ENCODE data around the gene VPS33B.

DNA sequence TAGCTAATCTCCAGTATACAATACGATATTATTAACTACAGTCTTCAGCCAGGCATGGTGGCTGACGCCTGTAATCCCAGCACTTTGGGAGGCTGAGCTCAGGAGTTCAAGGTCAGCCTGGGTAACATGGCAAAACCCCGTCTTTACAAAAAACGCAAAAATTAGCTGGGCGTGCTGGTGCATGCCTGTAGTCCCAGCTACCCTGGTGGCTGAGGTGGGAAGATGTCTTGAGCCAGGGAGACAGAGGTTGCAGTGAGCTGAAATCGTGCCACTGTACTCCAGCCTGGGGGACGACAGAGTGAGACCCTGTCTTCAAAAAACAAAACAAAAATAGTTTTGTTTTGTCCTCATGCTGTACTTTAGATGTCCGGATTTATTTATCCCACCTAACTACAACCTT lies 48.5 kb upstream of the VPS33B start:
- TF ChIP-seq, protein P1, sequence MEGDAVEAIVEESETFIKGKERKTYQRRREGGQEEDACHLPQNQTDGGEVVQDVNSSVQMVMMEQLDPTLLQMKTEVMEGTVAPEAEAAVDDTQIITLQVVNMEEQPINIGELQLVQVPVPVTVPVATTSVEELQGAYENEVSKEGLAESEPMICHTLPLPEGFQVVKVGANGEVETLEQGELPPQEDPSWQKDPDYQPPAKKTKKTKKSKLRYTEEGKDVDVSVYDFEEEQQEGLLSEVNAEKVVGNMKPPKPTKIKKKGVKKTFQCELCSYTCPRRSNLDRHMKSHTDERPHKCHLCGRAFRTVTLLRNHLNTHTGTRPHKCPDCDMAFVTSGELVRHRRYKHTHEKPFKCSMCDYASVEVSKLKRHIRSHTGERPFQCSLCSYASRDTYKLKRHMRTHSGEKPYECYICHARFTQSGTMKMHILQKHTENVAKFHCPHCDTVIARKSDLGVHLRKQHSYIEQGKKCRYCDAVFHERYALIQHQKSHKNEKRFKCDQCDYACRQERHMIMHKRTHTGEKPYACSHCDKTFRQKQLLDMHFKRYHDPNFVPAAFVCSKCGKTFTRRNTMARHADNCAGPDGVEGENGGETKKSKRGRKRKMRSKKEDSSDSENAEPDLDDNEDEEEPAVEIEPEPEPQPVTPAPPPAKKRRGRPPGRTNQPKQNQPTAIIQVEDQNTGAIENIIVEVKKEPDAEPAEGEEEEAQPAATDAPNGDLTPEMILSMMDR (IDR thresholded peaks at IDR 0.05; ENCODE audit: insufficient read depth, low read depth, low read length): no peak
- no peak for TF ChIP-seq EZH2 (IDR thresholded peaks at IDR 0.05; ENCODE audit: insufficient read depth, low read length)
